Karpas-422 (cell line): ENCODE measurements around the gene MOB2. TPM values are rescaled to one million over a fixed set of nuclear protein-coding genes. Genes with fewer than 3 reads are reported as not detected.

Experiments used
- DNase-seq: peaks from one replicate; pipeline ENCODE4 v3.0.0-alpha.2; 2015
- H2AFZ ChIP-seq: fragments of 200-600 bp; sonication (generic); 2 replicates; pipeline ENCODE4 v1.6.1; 2014; ENCODE audit warnings: antibody characterized with exemption, low read length, mixed read lengths
- H3K27ac ChIP-seq: fragments of 200-600 bp; sonication (generic); 2 replicates; pipeline ENCODE4 v1.5.1; 2014; ENCODE audit warnings: mild to moderate bottlenecking, low read length, moderate library complexity
- H3K27me3 ChIP-seq: fragments of 200-600 bp; sonication (generic); 2 replicates; pipeline ENCODE4 v1.6.1; 2014; ENCODE audit warnings: low read length, mixed read lengths
- H3K36me3 ChIP-seq: fragments of 200-600 bp; sonication (generic); 2 replicates; pipeline ENCODE4 v1.6.1; 2014; ENCODE audit warnings: low read length, mixed read lengths; ENCODE audit not compliant: insufficient read depth
- H3K4me1 ChIP-seq: fragments of 200-600 bp; sonication (generic); 2 replicates; pipeline ENCODE4 v1.6.1; 2014; ENCODE audit warnings: mild to moderate bottlenecking, low read length, mixed read lengths
- H3K4me2 ChIP-seq: fragments of 200-600 bp; sonication (generic); 2 replicates; pipeline ENCODE4 v1.6.1; 2014; ENCODE audit warnings: low read length, low read depth, mild to moderate bottlenecking; ENCODE audit not compliant: poor library complexity, severe bottlenecking
- H3K4me3 ChIP-seq: fragments of 200-600 bp; sonication (generic); 2 replicates; pipeline ENCODE4 v1.5.1; 2014; ENCODE audit warnings: mild to moderate bottlenecking, antibody characterized with exemption, low read length, mixed read lengths
- H3K79me2 ChIP-seq: fragments of 200-600 bp; sonication (generic); 2 replicates; pipeline ENCODE4 v1.6.1; 2014; ENCODE audit warnings: mild to moderate bottlenecking, low read length, mixed read lengths
- H3K9ac ChIP-seq: fragments of 200-600 bp; sonication (generic); 2 replicates; pipeline ENCODE4 v1.6.0; 2014; ENCODE audit warnings: low read length
- H3K9me2 ChIP-seq: fragments of 200-600 bp; sonication (generic), shearing (Covaris generic); replicated peaks from 2 replicates; pipeline ENCODE4 v1.6.0; 2014; ENCODE audit warnings: mild to moderate bottlenecking, low read length, moderate library complexity; ENCODE audit not compliant: insufficient read depth
- H3K9me3 ChIP-seq: fragments of 300-700, 200-600 bp; sonication (generic); 2 replicates; pipeline ENCODE4 v1.6.1; 2014; ENCODE audit warnings: low read length, mixed read lengths
- H4K20me1 ChIP-seq: fragments of 200-600 bp; sonication (generic); 2 replicates; pipeline ENCODE4 v1.6.1; 2014; ENCODE audit warnings: mild to moderate bottlenecking, antibody characterized with exemption, low read length, low read depth; ENCODE audit not compliant: insufficient read depth
- total RNA-seq: library from RNA; depleted of rRNA; stranded (reverse); fragments of >200 nt; shearing (Covaris generic); gene quantifications from 2 replicates; pipeline ENCODE4 v1.2.3, GENCODE V29; 2014; ENCODE audit warnings: low replicate concordance

The MOB2 gene
- total RNA-seq, 1 experiment from 2014 or later, result 8.8 TPM

DNA sequence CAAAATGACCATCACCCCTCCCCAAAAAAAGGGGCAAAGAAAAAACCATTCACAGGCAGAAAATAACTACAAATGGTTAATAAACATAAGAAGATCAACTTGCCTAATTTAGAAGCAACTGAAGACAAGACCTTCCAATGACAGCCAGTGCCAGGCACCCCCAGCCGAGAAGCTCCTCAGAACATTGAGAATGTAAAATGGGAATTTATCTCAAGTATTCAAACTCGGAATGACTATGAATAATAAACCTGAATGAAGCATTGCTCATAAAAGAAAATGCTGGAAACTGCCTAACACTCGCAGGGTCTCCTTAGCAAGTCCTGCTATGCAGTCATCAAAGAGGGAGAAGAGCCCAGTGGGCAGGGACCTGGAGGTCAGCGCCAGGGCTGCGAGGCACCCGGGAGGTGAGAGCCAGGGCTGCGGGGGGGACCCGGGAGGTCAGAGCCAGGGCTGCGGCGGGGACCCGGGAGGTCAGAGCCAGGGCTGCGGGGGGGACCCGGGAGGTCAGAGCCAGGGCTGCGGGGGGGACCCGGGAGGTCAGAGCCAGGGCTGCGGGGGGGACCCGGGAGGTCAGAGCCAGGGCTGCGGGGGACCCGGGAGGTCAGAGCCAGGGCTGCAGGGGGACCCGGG lies 23.2 kb upstream of the MOB2 start:
- Histone ChIP-seq H3K36me3 (no peaks in the 10 kb centered on the region), H3K4me2 (no peak overlapping the region), H3K9me2 (no peaks in the 10 kb centered on the region), H3K79me2 (no peaks in the 10 kb centered on the region; the same call in 1 of the 2 replicates), H3K27me3 (no peaks in the 10 kb centered on the region), H2AFZ (no peak overlapping the region), H4K20me1 (peaks cover 21% of the 10 kb centered on the region; the same call in 1 of the 2 replicates), H3K4me1 (no peaks in the 10 kb centered on the region; the same call in 1 of the 2 replicates), H3K27ac (no peak overlapping the region), H3K9me3 (peaks cover 3% of the 10 kb centered on the region; the same call in 1 of the 2 replicates), H3K4me3 (no peak overlapping the region), H3K9ac (no peak overlapping the region)
- DNase-seq, result no peak

DNA sequence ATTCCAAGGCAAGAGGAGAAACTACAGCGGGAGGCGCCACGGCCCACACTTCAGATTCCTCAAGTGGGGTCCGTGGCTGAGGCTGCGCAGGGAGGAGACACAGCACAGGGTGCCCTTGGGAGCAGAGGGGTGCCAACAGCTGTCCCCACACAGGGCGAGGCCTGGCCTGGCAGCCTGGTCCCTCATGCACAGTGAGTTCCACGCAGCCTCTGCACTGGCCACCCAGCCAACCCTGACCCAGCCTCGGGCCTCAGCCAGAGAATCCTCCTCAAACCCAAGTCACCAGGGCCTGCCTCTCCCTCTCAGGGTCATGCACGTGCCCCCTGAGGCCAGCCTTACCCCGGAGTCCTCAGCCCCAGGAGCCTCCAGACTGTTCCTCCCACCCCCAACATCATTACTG lies 22.4 kb upstream of the MOB2 start:
- no peak overlapping the region for H3K27ac ChIP-seq

DNA sequence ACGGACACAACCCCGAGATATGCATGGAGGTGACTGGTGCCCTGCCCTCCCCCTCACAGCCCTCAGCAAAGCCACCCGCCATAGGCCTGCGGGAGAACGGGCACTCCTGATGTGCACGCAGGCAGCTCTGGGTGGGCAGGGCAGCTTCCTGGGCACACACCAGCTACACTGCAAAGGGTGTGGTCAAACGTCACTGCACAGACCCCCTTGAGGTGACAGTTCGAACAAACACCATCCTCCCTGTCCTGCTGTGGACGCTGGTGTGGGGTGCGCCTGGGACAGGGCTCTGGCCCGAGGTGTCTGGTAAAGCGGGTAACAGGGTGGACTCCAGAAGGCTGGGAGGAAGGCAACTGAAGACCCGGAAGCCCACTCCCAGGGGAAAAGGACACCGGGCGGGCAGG lies 21.9 kb upstream of the MOB2 start:
- no peak for DNase-seq
- Histone ChIP-seq H2AFZ (no peak overlapping the region), H3K27me3 (no peaks in the 10 kb centered on the region), H3K9me3 (peaks cover 3% of the 10 kb centered on the region; the same call in 1 of the 2 replicates), H3K9ac (no peak overlapping the region), H3K9me2 (no peaks in the 10 kb centered on the region), H3K4me1 (no peaks in the 10 kb centered on the region; the same call in 1 of the 2 replicates), H3K27ac (no peak overlapping the region), H3K4me2 (no peak overlapping the region), H3K4me3 (no peak overlapping the region), H3K36me3 (no peaks in the 10 kb centered on the region), H4K20me1 (peaks cover 15% of the 10 kb centered on the region; the same call in 1 of the 2 replicates), H3K79me2 (peaks cover under 1% of the 10 kb centered on the region; the same call in 1 of the 2 replicates)

More for the DNA sequence above, 22.4 kb upstream of the MOB2 start:
- Histone ChIP-seq H3K79me2 (no peaks in the 10 kb centered on the region; the same call in 1 of the 2 replicates), H3K9me2 (no peaks in the 10 kb centered on the region), H3K4me1 (no peaks in the 10 kb centered on the region; the same call in 1 of the 2 replicates), H3K4me2 (no peak overlapping the region), H3K36me3 (no peaks in the 10 kb centered on the region), H3K9ac (no peak overlapping the region), H2AFZ (no peak overlapping the region), H4K20me1 (peaks cover 18% of the 10 kb centered on the region; the same call in 1 of the 2 replicates), H3K9me3 (peaks cover 3% of the 10 kb centered on the region; the same call in 1 of the 2 replicates), H3K27me3 (no peaks in the 10 kb centered on the region), H3K4me3 (no peak overlapping the region)
- no peak for DNase-seq

DNA sequence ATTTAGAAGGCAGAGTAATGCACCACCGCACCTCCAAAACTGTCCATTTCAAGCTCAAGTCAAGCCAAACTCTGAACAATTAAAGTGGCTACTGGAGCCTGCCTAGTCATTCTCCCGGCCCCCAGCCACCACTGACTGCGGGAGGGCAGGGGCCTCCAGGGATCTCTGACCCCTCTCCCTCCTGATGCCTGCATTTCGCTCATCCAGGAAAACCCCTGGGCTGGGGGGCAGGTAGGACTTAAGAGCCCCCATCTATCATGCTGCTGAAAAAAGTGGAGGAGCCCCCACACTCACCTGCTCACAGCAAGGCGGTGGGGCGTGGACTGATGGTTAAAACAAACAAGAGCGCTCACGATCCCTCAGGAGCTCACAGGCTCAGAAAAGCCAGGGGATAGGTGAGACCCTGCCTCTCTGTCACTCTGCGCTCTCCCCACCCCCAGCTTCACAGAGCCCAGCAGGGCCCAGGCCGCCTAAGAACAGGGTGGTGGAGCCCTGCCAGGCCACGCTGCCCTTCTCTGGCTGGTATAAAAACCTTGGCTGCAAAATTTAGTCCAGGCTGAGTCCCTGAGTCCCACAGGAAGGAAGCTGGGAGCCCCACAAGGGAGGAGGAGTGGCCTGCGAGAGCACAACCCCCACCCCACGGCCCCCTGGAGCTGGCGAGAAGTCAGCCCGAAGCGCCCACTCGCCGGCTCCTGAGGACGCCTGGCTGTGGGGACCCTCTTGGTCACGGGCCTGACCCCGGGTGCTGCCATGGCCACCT lies 21.0 kb upstream of the MOB2 start:
- Histone ChIP-seq H3K4me3 (no peak overlapping the region), H3K9me2 (no peaks in the 10 kb centered on the region), H3K9me3 (peaks cover 5% of the 10 kb centered on the region; the same call in 1 of the 2 replicates), H3K27ac (no peak overlapping the region), H4K20me1 (peaks cover 10% of the 10 kb centered on the region; the same call in 1 of the 2 replicates), H3K79me2 (peaks cover 2% of the 10 kb centered on the region; the same call in 1 of the 2 replicates), H3K36me3 (no peaks in the 10 kb centered on the region), H3K4me2 (no peak overlapping the region), H3K9ac (no peak overlapping the region), H3K27me3 (no peaks in the 10 kb centered on the region), H2AFZ (no peak overlapping the region), H3K4me1 (no peaks in the 10 kb centered on the region; the same call in 1 of the 2 replicates)
- DNase-seq, result no peak

DNA sequence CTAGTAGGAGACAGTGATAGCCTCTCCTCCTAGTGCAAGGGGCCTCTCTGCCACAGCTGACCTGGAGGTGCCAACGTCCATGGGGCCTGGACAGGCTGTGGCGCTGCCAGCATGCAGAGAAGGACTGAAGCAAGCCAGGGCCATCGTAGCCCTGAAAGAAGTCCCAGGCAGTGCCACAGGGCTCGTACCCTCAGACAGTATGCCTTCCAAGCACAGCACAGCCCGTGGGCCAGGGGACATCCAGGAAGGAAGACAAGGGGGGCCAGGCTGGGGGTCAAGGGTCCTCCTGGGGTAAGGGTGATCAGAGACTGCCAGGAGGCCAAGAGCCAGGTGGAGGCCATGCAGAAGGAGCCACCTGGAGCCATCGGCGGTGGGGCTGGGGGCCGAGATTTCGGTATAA lies 20.4 kb upstream of the MOB2 start:
- no peak overlapping the region for H3K4me3 ChIP-seq
- H2AFZ ChIP-seq, result no peak overlapping the region
- no peak overlapping the region for H3K9ac ChIP-seq
- DNase-seq, result no peak
- H4K20me1 ChIP-seq, result peaks cover 5% of the 10 kb centered on the region; the same call in 1 of the 2 replicates
- no peaks in the 10 kb centered on the region for H3K9me2 ChIP-seq
- no peak overlapping the region for H3K4me2 ChIP-seq
- peaks cover 5% of the 10 kb centered on the region; the same call in 1 of the 2 replicates for H3K9me3 ChIP-seq
- no peak overlapping the region for H3K27ac ChIP-seq
- no peaks in the 10 kb centered on the region for H3K27me3 ChIP-seq
- no peaks in the 10 kb centered on the region for H3K4me1 ChIP-seq
- no peaks in the 10 kb centered on the region for H3K36me3 ChIP-seq
- H3K79me2 ChIP-seq, result peaks cover 2% of the 10 kb centered on the region; the same call in 1 of the 2 replicates

- no peaks in the 10 kb centered on the region for H3K4me1 ChIP-seq
- H3K9me3 ChIP-seq, result peaks cover 5% of the 10 kb centered on the region; the same call in 1 of the 2 replicates
These were observed 18.9 kb upstream of the MOB2 start for GRCh38 chr11:1505480-1505879.

DNA sequence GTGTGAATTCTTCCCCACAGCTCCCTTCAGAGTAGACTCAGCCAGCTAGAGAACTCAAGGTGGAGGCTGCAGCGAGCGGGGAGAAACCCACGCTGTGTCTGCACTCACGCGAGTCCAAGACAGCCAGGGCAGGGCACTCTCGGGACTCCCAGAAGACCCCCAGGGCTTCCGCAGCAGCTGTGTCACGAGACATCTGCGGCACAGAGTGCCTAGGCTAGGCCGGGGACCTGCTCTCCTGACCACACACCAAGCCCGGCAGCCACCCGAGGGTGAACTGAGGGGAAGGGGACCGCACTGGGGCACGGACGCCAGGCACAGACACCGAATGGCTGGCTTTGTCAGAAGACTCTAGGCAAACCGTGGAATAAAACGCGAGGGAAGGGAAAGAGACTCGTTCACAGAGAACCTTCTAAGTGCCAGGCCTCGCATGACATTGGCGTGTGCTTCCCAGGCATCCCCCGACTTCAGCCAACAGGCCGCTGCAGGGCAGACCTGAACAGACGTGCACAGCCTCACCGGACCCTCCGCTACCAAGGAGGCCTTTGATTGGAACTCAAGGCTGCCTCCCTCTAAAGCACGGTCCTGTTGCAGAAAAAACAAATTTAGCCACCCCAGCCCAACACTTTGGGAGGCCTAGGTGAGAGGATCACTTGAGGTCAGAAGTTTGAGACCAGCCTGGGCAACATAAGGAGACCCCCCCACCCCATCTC lies 18.2 kb upstream of the MOB2 start:
- Histone ChIP-seq H3K27me3 (no peaks in the 10 kb centered on the region), H3K9me3 (peaks cover 5% of the 10 kb centered on the region; the same call in 1 of the 2 replicates), H3K4me3 (no peak overlapping the region), H3K9ac (no peak overlapping the region), H3K79me2 (peaks cover 2% of the 10 kb centered on the region; the same call in 1 of the 2 replicates), H2AFZ (no peak overlapping the region), H3K4me1 (no peaks in the 10 kb centered on the region), H3K4me2 (no peak overlapping the region), H3K36me3 (no peaks in the 10 kb centered on the region), H3K27ac (no peak overlapping the region), H4K20me1 (no peaks in the 10 kb centered on the region), H3K9me2 (no peaks in the 10 kb centered on the region)
- DNase-seq, result no peak

More at GRCh38 chr11:1505480-1505879, 18.9 kb upstream of the MOB2 start:
- no peaks in the 10 kb centered on the region for H3K27me3 ChIP-seq
- no peaks in the 10 kb centered on the region for H4K20me1 ChIP-seq
- H3K9me2 ChIP-seq, result no peaks in the 10 kb centered on the region
- peaks cover 2% of the 10 kb centered on the region; the same call in 1 of the 2 replicates for H3K79me2 ChIP-seq
- H3K4me2 ChIP-seq, result no peak overlapping the region
- no peak for DNase-seq
- H3K4me3 ChIP-seq, result no peak overlapping the region
- no peak overlapping the region for H3K27ac ChIP-seq
- H3K9ac ChIP-seq, result no peak overlapping the region
- H2AFZ ChIP-seq, result no peak overlapping the region
- H3K36me3 ChIP-seq, result no peaks in the 10 kb centered on the region
